ENCODE measurements around the gene SCYL1. TPM values are rescaled to one million over a fixed set of nuclear protein-coding genes. Genes with fewer than 3 reads are reported as not detected.

The SCYL1 gene
- total and polyA plus RNA-seq, 2 experiments from 2014 or later = 52.7 to 66.1 TPM

DNA sequence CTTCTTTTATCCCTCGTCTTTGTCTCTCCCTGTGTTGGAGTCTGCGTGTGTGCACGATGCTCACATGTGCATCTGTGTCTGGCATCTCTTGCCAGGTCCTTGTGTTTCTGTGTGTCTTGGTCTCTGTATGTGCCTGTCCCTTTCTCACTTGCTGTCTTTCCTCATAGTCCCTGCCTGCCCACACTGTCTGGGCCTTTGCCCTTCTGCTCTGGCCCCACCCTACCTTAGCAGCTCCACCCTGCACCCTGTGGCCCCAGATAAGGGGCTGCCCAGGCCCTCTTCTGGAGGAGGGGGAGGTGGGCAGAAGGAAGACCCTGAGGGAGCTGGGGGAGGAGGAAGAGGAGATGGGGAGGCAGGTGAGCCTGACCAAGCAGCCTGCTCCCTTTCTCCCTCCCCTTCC, 53.8 kb downstream of the SCYL1 start:
- H3K27ac Mint-ChIP-seq = no peak overlapping the region
- H3K36me3 ChIP-seq (ENCODE audit: insufficient read depth) = no peaks in the 10 kb centered on the region
- peaks cover 22% of the 10 kb centered on the region for H3K4me1 Mint-ChIP-seq
- H3F3A ChIP-seq (replicated peaks; ENCODE audit: low read depth) = peaks cover 17% of the 10 kb centered on the region
- no peak overlapping the region for H3K4me2 ChIP-seq
- H3K4me3 ChIP-seq = no peak overlapping the region
- TF ChIP-seq STAT1 (IDR thresholded peaks at IDR 0.05; ENCODE audit: unreplicated experiment) (no peak), CREB1 (CRISPR knock-in tag; IDR thresholded peaks at IDR 0.05; ENCODE audit: low read depth) (no peak), ZNF331 (CRISPR knock-in tag; IDR thresholded peaks at IDR 0.05; ENCODE audit: low read depth) (no peak), ZNF114 (CRISPR knock-in tag; IDR thresholded peaks at IDR 0.05) (no peak), EZH2 (IDR thresholded peaks at IDR 0.05; ENCODE audit: low read depth, unreplicated experiment) (no peak), EZH2phosphoT487 (IDR thresholded peaks at IDR 0.05; ENCODE audit: unreplicated experiment) (no peak), NANOG (IDR thresholded peaks at IDR 0.05; ENCODE audit: borderline replicate concordance) (no peak), POLR2AphosphoS5 (IDR thresholded peaks at IDR 0.05; ENCODE audit: low read depth) (no peak), JUNB (IDR thresholded peaks at IDR 0.05; ENCODE audit: unreplicated experiment) (no peak)
- TF ChIP-seq, protein P1, sequence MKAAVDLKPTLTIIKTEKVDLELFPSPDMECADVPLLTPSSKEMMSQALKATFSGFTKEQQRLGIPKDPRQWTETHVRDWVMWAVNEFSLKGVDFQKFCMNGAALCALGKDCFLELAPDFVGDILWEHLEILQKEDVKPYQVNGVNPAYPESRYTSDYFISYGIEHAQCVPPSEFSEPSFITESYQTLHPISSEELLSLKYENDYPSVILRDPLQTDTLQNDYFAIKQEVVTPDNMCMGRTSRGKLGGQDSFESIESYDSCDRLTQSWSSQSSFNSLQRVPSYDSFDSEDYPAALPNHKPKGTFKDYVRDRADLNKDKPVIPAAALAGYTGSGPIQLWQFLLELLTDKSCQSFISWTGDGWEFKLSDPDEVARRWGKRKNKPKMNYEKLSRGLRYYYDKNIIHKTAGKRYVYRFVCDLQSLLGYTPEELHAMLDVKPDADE (IDR thresholded peaks at IDR 0.05) = no peak
- TF ChIP-seq, protein P2, sequence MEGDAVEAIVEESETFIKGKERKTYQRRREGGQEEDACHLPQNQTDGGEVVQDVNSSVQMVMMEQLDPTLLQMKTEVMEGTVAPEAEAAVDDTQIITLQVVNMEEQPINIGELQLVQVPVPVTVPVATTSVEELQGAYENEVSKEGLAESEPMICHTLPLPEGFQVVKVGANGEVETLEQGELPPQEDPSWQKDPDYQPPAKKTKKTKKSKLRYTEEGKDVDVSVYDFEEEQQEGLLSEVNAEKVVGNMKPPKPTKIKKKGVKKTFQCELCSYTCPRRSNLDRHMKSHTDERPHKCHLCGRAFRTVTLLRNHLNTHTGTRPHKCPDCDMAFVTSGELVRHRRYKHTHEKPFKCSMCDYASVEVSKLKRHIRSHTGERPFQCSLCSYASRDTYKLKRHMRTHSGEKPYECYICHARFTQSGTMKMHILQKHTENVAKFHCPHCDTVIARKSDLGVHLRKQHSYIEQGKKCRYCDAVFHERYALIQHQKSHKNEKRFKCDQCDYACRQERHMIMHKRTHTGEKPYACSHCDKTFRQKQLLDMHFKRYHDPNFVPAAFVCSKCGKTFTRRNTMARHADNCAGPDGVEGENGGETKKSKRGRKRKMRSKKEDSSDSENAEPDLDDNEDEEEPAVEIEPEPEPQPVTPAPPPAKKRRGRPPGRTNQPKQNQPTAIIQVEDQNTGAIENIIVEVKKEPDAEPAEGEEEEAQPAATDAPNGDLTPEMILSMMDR (conservative IDR thresholded peaks at IDR 0.05; ENCODE audit: low read depth in 2 of 2) = no peak
- TF ChIP-seq, protein P3, sequence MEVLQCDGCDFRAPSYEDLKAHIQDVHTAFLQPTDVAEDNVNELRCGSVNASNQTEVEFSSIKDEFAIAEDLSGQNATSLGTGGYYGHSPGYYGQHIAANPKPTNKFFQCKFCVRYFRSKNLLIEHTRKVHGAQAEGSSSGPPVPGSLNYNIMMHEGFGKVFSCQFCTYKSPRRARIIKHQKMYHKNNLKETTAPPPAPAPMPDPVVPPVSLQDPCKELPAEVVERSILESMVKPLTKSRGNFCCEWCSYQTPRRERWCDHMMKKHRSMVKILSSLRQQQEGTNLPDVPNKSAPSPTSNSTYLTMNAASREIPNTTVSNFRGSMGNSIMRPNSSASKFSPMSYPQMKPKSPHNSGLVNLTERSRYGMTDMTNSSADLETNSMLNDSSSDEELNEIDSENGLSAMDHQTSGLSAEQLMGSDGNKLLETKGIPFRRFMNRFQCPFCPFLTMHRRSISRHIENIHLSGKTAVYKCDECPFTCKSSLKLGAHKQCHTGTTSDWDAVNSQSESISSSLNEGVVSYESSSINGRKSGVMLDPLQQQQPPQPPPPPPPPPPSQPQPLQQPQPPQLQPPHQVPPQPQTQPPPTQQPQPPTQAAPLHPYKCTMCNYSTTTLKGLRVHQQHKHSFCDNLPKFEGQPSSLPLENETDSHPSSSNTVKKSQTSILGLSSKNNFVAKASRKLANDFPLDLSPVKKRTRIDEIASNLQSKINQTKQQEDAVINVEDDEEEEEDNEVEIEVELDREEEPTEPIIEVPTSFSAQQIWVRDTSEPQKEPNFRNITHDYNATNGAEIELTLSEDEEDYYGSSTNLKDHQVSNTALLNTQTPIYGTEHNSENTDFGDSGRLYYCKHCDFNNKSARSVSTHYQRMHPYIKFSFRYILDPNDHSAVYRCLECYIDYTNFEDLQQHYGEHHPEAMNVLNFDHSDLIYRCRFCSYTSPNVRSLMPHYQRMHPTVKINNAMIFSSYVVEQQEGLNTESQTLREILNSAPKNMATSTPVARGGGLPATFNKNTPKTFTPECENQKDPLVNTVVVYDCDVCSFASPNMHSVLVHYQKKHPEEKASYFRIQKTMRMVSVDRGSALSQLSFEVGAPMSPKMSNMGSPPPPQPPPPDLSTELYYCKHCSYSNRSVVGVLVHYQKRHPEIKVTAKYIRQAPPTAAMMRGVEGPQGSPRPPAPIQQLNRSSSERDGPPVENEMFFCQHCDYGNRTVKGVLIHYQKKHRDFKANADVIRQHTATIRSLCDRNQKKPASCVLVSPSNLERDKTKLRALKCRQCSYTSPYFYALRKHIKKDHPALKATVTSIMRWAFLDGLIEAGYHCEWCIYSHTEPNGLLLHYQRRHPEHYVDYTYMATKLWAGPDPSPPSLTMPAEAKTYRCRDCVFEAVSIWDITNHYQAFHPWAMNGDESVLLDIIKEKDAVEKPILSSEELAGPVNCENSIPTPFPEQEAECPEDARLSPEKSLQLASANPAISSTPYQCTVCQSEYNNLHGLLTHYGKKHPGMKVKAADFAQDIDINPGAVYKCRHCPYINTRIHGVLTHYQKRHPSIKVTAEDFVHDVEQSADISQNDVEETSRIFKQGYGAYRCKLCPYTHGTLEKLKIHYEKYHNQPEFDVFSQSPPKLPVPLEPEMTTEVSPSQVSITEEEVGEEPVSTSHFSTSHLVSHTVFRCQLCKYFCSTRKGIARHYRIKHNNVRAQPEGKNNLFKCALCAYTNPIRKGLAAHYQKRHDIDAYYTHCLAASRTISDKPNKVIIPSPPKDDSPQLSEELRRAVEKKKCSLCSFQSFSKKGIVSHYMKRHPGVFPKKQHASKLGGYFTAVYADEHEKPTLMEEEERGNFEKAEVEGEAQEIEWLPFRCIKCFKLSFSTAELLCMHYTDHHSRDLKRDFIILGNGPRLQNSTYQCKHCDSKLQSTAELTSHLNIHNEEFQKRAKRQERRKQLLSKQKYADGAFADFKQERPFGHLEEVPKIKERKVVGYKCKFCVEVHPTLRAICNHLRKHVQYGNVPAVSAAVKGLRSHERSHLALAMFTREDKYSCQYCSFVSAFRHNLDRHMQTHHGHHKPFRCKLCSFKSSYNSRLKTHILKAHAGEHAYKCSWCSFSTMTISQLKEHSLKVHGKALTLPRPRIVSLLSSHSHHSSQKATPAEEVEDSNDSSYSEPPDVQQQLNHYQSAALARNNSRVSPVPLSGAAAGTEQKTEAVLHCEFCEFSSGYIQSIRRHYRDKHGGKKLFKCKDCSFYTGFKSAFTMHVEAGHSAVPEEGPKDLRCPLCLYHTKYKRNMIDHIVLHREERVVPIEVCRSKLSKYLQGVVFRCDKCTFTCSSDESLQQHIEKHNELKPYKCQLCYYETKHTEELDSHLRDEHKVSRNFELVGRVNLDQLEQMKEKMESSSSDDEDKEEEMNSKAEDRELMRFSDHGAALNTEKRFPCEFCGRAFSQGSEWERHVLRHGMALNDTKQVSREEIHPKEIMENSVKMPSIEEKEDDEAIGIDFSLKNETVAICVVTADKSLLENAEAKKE (CRISPR knock-in tag; IDR thresholded peaks at IDR 0.05) = no peak
- TF ChIP-seq, protein P4, sequence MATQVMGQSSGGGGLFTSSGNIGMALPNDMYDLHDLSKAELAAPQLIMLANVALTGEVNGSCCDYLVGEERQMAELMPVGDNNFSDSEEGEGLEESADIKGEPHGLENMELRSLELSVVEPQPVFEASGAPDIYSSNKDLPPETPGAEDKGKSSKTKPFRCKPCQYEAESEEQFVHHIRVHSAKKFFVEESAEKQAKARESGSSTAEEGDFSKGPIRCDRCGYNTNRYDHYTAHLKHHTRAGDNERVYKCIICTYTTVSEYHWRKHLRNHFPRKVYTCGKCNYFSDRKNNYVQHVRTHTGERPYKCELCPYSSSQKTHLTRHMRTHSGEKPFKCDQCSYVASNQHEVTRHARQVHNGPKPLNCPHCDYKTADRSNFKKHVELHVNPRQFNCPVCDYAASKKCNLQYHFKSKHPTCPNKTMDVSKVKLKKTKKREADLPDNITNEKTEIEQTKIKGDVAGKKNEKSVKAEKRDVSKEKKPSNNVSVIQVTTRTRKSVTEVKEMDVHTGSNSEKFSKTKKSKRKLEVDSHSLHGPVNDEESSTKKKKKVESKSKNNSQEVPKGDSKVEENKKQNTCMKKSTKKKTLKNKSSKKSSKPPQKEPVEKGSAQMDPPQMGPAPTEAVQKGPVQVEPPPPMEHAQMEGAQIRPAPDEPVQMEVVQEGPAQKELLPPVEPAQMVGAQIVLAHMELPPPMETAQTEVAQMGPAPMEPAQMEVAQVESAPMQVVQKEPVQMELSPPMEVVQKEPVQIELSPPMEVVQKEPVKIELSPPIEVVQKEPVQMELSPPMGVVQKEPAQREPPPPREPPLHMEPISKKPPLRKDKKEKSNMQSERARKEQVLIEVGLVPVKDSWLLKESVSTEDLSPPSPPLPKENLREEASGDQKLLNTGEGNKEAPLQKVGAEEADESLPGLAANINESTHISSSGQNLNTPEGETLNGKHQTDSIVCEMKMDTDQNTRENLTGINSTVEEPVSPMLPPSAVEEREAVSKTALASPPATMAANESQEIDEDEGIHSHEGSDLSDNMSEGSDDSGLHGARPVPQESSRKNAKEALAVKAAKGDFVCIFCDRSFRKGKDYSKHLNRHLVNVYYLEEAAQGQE (IDR thresholded peaks at IDR 0.05; ENCODE audit: unreplicated experiment) = no peak
- H3K9me2 ChIP-seq (ENCODE audit: insufficient read depth) = no peaks in the 10 kb centered on the region
- peaks cover 56% of the 10 kb centered on the region for H3K27me3 ChIP-seq (ENCODE audit: insufficient read depth)
- H3K9me3 Mint-ChIP-seq = no peaks in the 10 kb centered on the region
- H3K4me1 ChIP-seq (ENCODE audit: insufficient read depth) = peaks cover 11% of the 10 kb centered on the region
- no peak for ATAC-seq
- H3K27me3 Mint-ChIP-seq (ENCODE audit: insufficient read depth, low read depth, poor library complexity) = peaks cover 55% of the 10 kb centered on the region
- H3K36me3 Mint-ChIP-seq (ENCODE audit: low read depth) = peaks cover 3% of the 10 kb centered on the region; the same call in 2 of the 3 replicates
- H2AFZ ChIP-seq = no peak overlapping the region
- peaks cover 4% of the 10 kb centered on the region; the same call in 1 of the 2 replicates for H4K20me1 ChIP-seq (replicated peaks; ENCODE audit: insufficient read depth)
- no peak overlapping the region; the same call in 2 of the 3 replicates for H3K4me3 Mint-ChIP-seq
- no peak overlapping the region for H3K27ac ChIP-seq (ENCODE audit: low read depth)
- no peaks in the 10 kb centered on the region for H3K79me2 ChIP-seq (replicated peaks; ENCODE audit: insufficient read depth)
- no peak for DNase-seq (ENCODE audit: low spot score)
